Left colon (tissue), 2 donors: ENCODE measurements around the gene ARID1A. TPM values are rescaled to one million over a fixed set of nuclear protein-coding genes. Genes with fewer than 3 reads are reported as not detected.

Experiments used
- ATAC-seq: fragments of 200-7000 bp; cut with Tn5 transposase; one replicate; pipeline ENCODE4 v1.9.1; 2020; ENCODE audit warnings: mild to moderate bottlenecking, moderate library complexity
- DNase-seq, 2 donors: peaks; one replicate each; pipeline ENCODE4 v3.0.0-alpha.2; 2020
- intact Hi-C, 2 donors: fragments of 100-400 bp; cut with DNase I in 1 of 2; cut with micrococcal nuclease in 1 of 2; formaldehyde crosslinking; loops; one replicate each; pipeline versions ENCODE4 v1.11.2 to v1.14.0; 2022; cut with DNase I, micrococcal nuclease
- total RNA-seq, 2 donors: library from RNA; stranded (reverse); fragmentation: NEBNext Ultra II Directional; extraction: Animal tissue kit (Norgen Biotek cat#: 25700); gene quantifications; one replicate each; pipeline ENCODE4 v1.2.1, GENCODE V29; 2021
- donor health status: DM: no; HTN: no; CAD: no.
- donor health status: DM: yes; HTN: yes; CAD: no.

Gene ARID1A
- total RNA-seq, 2 donors from 2014 or later = 60.2 to 61.4 TPM

- intact Hi-C loops = no loop called here
- DNase-seq = no peak
Measured at GRCh38 chr1:26831059-26831458, 135.2 kb downstream of the ARID1A start.

More at GRCh38 chr1:26831059-26831458, 135.2 kb downstream of the ARID1A start:
- no peak for ATAC-seq

Other genes starting within 250 kb of the ARID1A start
- gene HMGN2, start 223.6 kb upstream of the ARID1A start, total RNA-seq = 100 to 1,000 TPM; 243 to 270 TPM
- gene RPS6KA1, start 166.3 kb upstream of the ARID1A start, total RNA-seq = 100 to 1,000 TPM; 173 to 192 TPM
- gene PIGV, start 91.9 kb downstream of the ARID1A start, total RNA-seq = 10 to 100 TPM; 17.1 to 18.6 TPM
- 10 to 100 TPM; 22.2 to 25.8 TPM for gene ZDHHC18, start 130.7 kb downstream of the ARID1A start, total RNA-seq
- 100 to 1,000 TPM; 202 to 348 TPM for gene SFN, start 167.1 kb downstream of the ARID1A start, total RNA-seq
- 10 to 100 TPM; 33.8 to 38.8 TPM for gene GPN2, start 194.3 kb downstream of the ARID1A start, total RNA-seq
- gene GPATCH3, start 204.5 kb downstream of the ARID1A start, total RNA-seq = 10 to 100 TPM; 12.3 to 15.2 TPM
- under 1 TPM; 0.31 to 0.34 TPM for gene NR0B2, start 218.0 kb downstream of the ARID1A start, total RNA-seq
- gene NUDC, start 225.7 kb downstream of the ARID1A start, total RNA-seq = 10 to 100 TPM; 39.4 to 40.3 TPM